Parathyroid adenoma (tissue), 2 donors: ENCODE data around the gene SLC12A9.

Source experiments
- H2AFZ ChIP-seq: fragments of 300-600 bp; sonication (generic); one replicate; pipeline ENCODE4 v1.7.0; 2017; ENCODE audit warnings: antibody characterized with exemption, mild to moderate bottlenecking
- H3K27ac ChIP-seq: fragments of 300-600 bp; sonication (generic); one replicate; pipeline ENCODE4 v1.7.0; 2017
- H3K27me3 ChIP-seq: fragments of 300-600 bp; sonication (generic); one replicate; pipeline ENCODE4 v1.7.0; 2017; ENCODE audit warnings: low read length; ENCODE audit not compliant: control insufficient read depth, insufficient read depth
- H3K36me3 ChIP-seq: fragments of 300-600 bp; sonication (generic); one replicate; pipeline ENCODE4 v1.7.0; 2017; ENCODE audit warnings: low read length; ENCODE audit not compliant: control insufficient read depth, insufficient read depth
- H3K4me1 ChIP-seq: fragments of 300-600 bp; sonication (generic); one replicate; pipeline ENCODE4 v1.7.0; 2017; ENCODE audit warnings: control low read depth
- H3K4me2 ChIP-seq: fragments of 300-600 bp; sonication (generic); one replicate; pipeline ENCODE4 v1.7.0; 2017; ENCODE audit warnings: low read length
- H3K4me3 ChIP-seq: fragments of 300-600 bp; sonication (generic); one replicate; pipeline ENCODE4 v1.7.0; 2017; ENCODE audit warnings: low read depth, low read length
- H3K79me2 ChIP-seq: fragments of 300-600 bp; sonication (generic); one replicate; pipeline ENCODE4 v1.7.0; 2017; ENCODE audit warnings: control low read depth
- H3K9ac ChIP-seq: fragments of 300-600 bp; sonication (generic); one replicate; pipeline ENCODE4 v1.7.0; 2017; ENCODE audit warnings: mild to moderate bottlenecking
- H3K9me3 ChIP-seq: fragments of 300-600 bp; sonication (generic); one replicate; pipeline ENCODE4 v1.7.0; 2017; ENCODE audit warnings: low read length; ENCODE audit not compliant: control insufficient read depth
- TF ChIP-seq, protein P1 (sequence below): fragments of 300-600 bp; sonication (generic); IDR thresholded peaks from one replicate; pipeline ENCODE4 v1.7.0; 2017; ENCODE audit warnings: antibody characterized with exemption, mild to moderate bottlenecking
- donor health status: primary hyperparathyroidism.

The SLC12A9 gene

DNA sequence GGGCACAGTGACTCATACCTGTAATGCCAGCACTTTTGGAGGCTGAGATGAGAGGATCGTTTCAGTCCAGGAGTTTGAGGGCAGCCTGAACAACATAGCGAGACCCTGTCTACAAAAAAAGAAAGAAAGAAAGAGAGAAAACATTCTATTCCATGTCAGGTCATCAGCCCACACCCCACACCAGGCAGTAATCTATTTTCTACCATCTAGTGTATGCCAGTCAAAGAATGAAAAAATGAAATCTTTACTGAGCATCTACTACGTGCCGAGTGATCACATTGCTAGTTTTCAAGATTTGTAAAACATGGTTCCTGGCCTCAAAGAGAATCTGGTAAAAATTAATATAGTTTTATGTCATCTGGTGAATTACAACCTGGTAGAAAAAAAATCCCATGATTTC is 22.1 kb upstream of the SLC12A9 start:
- H2AFZ ChIP-seq, result no peak overlapping the region
- H3K27ac ChIP-seq, result no peak overlapping the region
- H3K4me3 ChIP-seq, result no peak overlapping the region
- no peaks in the 10 kb centered on the region for H3K79me2 ChIP-seq
- TF ChIP-seq, protein P1, sequence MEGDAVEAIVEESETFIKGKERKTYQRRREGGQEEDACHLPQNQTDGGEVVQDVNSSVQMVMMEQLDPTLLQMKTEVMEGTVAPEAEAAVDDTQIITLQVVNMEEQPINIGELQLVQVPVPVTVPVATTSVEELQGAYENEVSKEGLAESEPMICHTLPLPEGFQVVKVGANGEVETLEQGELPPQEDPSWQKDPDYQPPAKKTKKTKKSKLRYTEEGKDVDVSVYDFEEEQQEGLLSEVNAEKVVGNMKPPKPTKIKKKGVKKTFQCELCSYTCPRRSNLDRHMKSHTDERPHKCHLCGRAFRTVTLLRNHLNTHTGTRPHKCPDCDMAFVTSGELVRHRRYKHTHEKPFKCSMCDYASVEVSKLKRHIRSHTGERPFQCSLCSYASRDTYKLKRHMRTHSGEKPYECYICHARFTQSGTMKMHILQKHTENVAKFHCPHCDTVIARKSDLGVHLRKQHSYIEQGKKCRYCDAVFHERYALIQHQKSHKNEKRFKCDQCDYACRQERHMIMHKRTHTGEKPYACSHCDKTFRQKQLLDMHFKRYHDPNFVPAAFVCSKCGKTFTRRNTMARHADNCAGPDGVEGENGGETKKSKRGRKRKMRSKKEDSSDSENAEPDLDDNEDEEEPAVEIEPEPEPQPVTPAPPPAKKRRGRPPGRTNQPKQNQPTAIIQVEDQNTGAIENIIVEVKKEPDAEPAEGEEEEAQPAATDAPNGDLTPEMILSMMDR, result no peak
- H3K4me2 ChIP-seq, result no peak overlapping the region
- no peaks in the 10 kb centered on the region for H3K4me1 ChIP-seq
- no peaks in the 10 kb centered on the region for H3K27me3 ChIP-seq
- no peaks in the 10 kb centered on the region for H3K36me3 ChIP-seq
- no peaks in the 10 kb centered on the region for H3K9me3 ChIP-seq
- no peak overlapping the region for H3K9ac ChIP-seq

DNA sequence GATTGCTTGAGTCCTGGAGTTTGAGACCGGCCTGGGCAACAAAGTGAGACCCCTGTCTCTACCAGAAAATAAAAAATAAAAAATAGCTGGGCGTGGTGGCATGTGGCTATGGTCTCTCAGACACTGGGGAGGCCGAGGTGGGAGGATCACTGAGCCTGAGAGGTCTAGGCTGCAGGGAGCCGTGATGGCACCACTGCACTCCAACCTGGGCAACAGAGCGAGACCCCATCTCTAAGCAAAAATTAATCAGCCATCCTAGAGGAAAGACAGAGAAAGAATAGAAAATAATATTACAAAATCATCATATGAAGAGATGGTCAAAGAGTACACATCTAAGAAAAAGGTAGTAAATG is 20.3 kb upstream of the SLC12A9 start:
- TF ChIP-seq, protein P1, result no peak
- no peaks in the 10 kb centered on the region for H3K27me3 ChIP-seq
- H3K27ac ChIP-seq, result no peak overlapping the region
- no peak overlapping the region for H3K4me2 ChIP-seq
- no peak overlapping the region for H2AFZ ChIP-seq
- H3K9ac ChIP-seq, result no peak overlapping the region
- H3K9me3 ChIP-seq, result no peaks in the 10 kb centered on the region
- H3K79me2 ChIP-seq, result no peaks in the 10 kb centered on the region
- no peak overlapping the region for H3K4me3 ChIP-seq
- no peaks in the 10 kb centered on the region for H3K36me3 ChIP-seq
- peaks cover 9% of the 10 kb centered on the region for H3K4me1 ChIP-seq

DNA sequence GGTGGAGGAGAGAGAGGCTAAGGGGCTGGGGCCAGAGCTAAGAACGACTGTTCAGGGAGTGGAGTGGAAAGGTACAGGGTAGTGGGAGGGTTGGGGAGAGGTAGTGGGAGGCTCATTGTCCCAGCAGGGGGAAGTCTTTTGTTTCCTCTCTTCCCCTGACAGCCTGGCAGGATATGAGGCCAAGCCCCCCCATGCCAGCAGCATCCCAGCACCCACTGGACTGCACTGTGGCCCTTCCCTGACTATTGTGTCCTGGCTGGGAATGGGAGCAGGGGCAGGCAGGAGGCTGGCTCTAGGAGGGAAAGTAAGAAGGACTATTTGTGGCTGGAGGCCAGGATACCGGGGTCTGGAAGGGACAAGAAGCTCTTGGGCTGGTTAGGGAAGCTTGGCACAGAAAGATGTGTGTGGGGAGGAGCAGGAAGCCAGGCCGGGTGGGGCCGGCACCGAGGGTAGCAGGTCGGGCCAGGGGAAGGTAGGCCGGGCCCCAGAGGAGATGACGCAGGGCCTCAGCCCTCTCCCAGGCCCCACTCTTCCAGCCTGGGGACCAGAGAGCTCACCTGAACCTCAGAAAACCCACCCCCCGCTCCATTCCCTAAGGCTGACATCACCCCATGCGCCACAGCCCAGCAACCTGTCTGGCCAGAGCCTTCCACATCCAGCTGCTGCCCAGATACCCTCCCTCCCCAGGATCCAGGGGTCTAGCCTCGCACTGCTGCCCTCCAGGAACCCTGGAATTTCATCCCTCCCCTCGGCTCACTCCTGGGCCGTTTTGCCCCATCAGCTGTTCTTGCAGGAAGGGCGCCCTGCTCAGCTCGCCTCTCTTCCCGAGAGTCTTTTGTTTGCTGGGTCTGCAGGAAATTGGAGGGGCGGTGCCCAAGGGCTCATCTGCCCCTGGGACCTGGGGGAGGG is 16.4 kb upstream of the SLC12A9 start:
- Histone ChIP-seq H3K4me2 (peak overlapping the region; percentile 90), H3K9ac (no peak overlapping the region), H3K36me3 (no peaks in the 10 kb centered on the region), H2AFZ (peak overlapping the region; percentile 96), H3K4me3 (peak overlapping the region; percentile 43), H3K4me1 (peaks cover 9% of the 10 kb centered on the region), H3K27me3 (no peaks in the 10 kb centered on the region), H3K79me2 (no peaks in the 10 kb centered on the region), H3K9me3 (no peaks in the 10 kb centered on the region), H3K27ac (peak overlapping the region; percentile 89)
- TF ChIP-seq, protein P1, result no peak

DNA sequence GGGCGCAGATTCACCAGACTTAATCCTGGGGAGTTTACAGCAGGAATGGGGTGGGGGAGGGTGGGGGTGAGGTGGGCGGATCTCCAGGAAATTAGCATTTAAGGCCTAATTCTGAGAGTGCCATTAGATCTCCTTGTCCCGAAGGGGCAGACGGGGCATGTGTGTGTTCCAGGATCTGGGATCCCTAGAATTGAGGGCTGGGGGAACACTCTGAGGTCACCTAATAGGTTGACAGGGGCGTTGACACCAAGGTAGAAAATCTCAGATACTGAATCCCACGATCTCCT is 15.8 kb upstream of the SLC12A9 start:
- peaks cover 9% of the 10 kb centered on the region for H3K4me1 ChIP-seq
- H2AFZ ChIP-seq, result peak overlapping the region; percentile 96
- peak overlapping the region; percentile 89 for H3K27ac ChIP-seq
- TF ChIP-seq, protein P1, result no peak
- H3K9me3 ChIP-seq, result no peaks in the 10 kb centered on the region
- peak overlapping the region; percentile 34 for H3K9ac ChIP-seq
- peak overlapping the region; percentile 90 for H3K4me2 ChIP-seq
- no peaks in the 10 kb centered on the region for H3K27me3 ChIP-seq
- H3K36me3 ChIP-seq, result no peaks in the 10 kb centered on the region
- H3K79me2 ChIP-seq, result no peaks in the 10 kb centered on the region
- peak overlapping the region; percentile 58 for H3K4me3 ChIP-seq
